Stimulated activated CD4-positive, alpha-beta T cell treated with anti-CD3 and anti-CD28 coated beads, Interleukin-1b, Interleukin-23, amount 100 ng/mL, for 1 hour (primary cell): Measurements from ENCODE around the gene EVA1C.
"Not testable (repeated sequence)": the region's sequence is repeated elsewhere in the genome, so short reads cannot be mapped to it uniquely, and the experiment has no call there.

Experiments used
- DNase-seq, 2 donors: peaks; one replicate each; pipeline ENCODE4 v3.0.0-alpha.2; 2020; ENCODE audit warnings: low read depth in 2 of 2

Gene EVA1C

DNA sequence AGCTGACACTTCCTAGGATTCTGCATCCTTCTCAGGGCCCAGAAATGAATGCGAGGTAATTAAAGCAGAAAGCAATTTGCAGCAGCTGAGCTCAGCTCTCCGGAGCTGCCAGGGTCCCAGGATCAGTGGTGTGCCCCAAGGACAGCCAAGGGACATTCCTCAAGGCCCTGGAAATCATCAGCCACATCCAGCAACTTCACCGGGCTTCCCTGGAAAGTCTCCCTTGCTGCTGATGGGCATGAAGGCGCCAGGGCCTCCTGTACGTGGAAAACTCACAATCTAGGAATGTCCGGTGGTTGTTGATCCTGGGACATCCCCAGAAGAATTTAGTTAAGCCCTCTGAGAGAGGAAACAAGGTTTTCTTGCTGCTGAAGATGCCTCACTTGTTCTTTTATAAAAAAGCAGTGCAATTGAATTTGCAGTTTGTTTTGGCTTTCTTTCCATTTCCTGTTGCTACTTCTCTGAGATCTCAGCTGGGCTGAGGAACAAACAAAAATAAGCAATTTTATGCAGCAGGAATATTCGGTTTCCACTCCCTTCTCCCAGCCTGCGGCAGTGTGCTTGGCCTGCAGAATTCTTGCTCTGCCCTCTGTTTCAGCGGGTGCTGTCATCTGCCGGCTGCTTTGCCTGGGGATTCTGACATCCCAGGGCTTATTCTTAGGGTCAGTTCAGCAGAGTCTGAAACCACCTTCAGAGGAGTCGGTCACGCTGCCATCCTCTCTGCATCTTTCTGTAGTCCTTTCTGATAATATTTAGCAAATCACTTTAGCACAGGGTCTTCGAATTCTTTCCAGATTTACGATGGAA, 86.9 kb downstream of the EVA1C start:
- no peak for DNase-seq

- not testable (repeated sequence) for DNase-seq
Observed at GRCh38 chr21:32503641-32504040, 91.1 kb downstream of the EVA1C start.

DNA sequence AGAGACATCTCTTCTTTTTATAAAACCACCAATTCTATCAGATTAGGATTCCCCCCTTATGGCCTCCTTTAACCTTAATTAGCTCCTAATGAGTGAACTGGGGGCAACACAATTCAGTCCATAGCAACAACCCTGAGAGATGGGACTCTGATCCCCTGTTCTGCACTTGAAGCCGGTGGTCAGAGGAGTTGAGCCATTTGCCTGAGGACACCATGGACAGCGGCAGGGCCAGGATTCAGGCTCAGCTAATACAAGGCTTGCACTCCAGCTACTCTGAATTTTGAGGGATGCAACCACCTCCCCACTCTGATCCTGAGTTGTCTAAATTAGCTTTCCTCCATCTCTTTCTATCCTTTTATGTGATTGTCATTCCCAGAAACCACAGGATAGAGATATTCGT, 93.3 kb downstream of the EVA1C start:
- DNase-seq: not testable (repeated sequence)

GRCh38 chr21:32506411-32506965, 94.0 kb downstream of the EVA1C start:
- DNase-seq: not testable (repeated sequence)

- DNase-seq: no peak
Observed at GRCh38 chr21:32507342-32507919, 94.9 kb downstream of the EVA1C start.

- not testable (repeated sequence) for DNase-seq
Observed at GRCh38 chr21:32508036-32508435, 95.5 kb downstream of the EVA1C start.

DNA sequence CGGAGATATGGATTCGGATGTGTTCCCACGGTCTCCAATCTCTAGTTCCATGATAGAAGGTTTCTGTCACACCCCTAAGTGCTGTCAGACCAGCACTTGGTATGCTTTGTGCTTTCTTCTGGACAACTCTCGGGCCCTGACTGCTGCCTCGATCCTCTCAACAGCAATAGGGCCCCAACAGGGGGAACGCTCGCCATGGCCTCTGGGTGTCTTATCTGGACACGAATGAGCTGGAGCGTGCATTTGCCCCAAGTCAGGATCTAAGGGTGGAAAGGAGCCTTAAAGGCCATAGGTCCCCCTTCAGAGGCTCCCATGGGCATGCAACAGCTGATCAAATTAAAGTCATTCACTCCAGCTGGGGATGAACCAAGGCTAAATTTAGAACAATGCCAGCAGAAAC, 96.1 kb downstream of the EVA1C start:
- DNase-seq: no peak

DNA sequence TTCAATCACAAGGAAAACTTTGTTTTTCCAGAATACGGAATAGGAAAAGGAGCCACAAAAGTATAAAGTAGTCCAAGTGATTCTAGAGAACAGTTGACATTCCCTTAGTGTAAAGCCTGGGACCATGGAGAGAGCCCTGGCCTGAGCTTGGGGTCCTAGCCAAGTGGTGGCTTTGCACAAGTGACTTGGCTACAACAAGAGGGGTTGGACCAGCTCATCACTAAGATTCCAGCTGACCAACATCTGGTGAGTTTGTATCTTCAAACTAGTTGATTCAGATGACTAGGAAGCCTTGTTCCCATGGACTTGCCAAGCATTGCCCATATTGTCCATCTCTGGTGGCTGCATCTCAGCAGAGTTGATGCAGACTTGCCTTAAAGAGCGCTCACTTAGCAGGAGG, 96.5 kb downstream of the EVA1C start:
- not testable (repeated sequence) for DNase-seq

GRCh38 chr21:32514275-32515055, 102.0 kb downstream of the EVA1C start:
- DNase-seq: no peak

DNA sequence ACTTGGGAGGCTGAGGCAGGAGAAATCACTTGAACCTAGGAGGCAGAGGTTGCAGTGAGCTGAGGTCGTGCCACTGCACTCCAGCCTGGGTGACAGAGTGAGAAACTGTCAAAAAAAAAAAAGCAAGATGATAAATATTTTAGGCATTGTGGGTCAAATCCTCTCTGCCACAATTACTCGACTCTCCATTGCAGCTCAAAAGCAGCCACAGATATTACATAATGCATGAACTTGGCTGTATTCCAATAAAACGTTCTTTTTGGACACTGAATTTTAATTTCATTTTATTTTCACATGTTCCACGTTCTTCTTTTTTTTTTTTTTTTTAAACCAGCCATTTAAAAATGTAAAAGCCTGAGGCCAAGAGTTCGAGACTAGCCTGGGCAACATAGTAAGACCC, 103.4 kb downstream of the EVA1C start:
- no peak for DNase-seq

DNA sequence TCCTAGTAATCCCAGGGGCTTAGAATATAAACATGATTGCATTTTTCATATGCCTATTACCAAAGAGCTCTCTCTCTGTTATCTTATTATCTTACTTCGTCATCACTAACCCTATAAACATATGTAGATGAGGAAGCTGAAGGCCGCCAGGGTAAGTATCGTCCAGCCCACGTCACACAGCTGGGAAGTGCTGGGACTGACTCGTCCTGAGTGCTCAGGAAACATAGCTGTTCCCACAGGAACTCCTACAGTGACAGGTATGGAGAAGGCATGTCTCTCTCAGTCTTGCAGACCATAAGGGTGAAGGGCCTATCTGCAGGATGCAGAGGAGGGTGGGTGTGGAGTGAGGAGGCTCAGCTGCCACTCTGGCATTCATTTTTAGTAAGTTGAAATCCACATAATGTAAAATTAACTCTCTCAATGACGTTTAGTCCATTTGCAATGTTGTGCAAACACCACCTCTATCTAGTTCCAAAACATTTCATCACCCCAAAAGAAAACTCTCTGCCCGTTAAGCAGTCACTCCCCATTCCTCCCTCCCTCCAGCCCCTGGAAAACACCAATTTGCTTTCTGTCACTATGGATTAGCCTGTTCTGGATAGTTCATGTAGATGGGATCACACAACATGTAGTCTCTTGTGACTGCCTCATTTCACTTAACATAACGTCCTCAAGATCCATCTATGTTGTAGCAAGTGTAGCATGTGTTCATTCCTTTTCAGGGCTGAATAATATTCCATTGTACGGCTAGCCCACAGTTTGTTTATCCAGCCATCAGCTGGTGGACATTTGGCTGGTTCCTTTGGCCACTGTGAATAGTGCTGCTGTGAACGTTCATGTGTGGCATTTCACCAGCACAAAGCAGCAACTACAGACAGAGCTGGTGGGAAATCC, 104.5 kb downstream of the EVA1C start:
- DNase-seq: no peak

DNA sequence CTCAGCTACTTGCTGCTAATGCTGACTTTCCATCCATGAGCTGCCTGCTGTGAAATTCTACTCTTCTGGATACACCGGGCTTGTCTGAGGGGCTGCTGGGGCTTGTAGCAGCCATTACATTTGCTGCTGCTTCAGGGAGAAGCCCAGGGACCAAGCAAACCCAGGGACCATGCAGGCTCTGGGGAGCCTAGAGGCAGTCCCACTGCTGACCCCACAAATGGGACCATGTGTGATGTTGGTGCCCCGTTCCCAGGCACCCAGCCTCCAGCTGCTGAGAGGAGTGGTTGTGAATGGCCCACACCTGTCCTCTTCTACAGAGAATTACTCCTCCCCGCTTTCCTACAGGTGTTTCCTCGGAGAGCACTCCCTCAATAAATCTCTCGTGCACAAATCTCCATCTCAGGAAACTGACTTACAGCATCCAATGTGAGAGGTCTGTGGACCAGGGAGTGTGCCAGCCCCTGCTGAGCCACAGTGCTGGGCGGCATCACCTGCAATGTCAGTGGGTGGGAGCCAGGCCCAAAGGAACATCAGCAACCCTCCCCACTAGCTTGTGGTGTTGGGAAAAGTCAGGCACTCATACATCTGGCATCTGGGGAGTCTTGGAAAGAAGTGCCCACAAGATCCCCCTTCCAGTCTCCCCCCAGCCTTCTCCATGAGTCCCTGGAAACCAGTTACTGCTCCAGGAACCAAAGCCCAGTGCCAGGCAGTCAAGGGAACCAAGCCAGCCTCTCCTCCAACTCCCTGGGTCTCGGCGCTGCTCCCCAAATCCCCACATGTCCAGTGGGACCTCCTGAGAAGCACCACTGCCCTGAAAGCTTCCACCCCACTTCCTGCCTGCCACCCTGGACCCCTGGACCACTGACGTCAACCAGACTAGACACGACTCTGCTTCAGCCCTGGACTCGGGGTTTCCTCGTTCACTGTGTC, 107.7 kb downstream of the EVA1C start:
- DNase-seq: no peak

GRCh38 chr21:32520875-32521735, 108.6 kb downstream of the EVA1C start:
- DNase-seq: no peak

- no peak for DNase-seq
Observed at GRCh38 chr21:32521736-32522355, 109.3 kb downstream of the EVA1C start.

DNA sequence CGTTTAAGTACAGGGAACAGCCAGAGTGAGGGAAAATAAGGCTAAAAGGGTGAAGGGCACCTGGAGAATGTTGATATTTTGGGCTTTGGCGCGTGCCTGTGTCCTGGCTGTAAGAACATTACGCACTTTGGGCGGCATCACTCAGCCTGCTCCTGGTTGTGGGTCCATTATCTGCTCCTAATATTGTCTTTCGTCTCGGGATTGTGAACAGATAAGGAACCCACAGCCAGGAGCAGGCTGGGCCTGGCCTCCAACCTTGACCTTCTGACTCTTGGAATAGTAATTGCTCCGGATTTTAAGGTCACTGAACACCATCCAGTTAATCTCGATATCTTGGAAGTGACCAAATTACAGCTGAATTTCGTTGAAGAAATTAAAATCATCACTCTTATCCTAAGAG, 111.0 kb downstream of the EVA1C start:
- no peak for DNase-seq

DNA sequence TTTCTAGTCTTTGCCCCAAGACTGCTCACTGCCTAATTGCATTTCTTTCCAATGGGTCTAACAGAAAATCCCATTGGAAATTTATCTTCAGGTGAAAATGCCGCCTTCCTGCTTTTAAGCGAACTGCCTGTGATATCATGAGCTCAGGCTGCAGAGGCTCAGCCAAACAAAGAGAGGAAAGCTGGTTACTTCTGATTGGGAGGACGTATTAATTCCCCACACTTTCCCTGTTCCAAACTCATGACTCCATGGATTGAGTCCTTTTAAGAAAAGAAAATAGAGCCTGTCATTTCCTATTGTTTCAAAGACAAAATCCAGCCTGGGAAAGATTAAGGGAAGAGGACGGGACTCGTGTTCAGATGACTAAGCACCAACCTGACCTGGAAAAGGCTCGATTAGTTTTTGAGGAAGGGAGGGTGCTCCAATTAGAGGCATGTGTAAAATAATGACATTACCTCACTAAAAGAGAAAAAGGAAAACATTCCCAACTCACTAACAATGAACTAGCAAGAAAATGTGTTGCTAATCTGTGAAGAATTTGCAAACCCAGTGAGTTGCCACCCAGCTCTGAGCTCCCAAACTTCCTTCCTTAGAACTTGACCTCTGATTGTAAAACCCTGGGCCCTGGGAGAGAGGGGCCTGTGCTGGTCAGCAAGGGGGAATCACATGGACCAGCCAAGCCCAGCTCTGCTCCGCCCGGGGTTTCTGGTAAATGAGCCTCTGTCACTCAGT, 111.6 kb downstream of the EVA1C start:
- no peak for DNase-seq

DNA sequence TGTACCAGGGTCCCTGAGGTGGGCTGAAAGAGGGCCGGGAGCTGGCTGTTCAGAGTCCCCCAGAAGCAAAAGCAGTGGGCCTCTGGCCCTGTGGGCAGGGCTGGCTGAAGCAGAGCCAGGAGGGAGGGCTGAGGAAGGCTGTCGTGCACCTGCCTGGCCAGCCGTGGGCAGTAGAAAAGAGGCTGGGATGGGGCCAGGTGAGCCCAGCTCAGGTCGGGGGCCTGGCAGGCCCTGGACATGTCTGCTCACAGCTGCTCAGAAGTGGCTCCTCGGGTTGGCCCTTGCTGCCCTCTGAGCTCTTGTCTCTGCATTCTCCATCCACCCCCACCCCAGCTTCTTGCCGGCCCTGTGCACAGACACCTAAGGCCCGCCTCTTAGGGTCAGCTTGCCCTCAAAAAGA, 112.8 kb downstream of the EVA1C start:
- DNase-seq: no peak

- no peak for DNase-seq
Observed at GRCh38 chr21:32529679-32530078, 117.2 kb downstream of the EVA1C start.
